CD4-positive, alpha-beta T cell treated with Interferon gamma for 1 hour (primary cell): ENCODE results near the gene CHD8.
"Not testable (repeated sequence)": the region's sequence is repeated elsewhere in the genome, so short reads cannot be mapped to it uniquely, and the experiment has no call there.

ENCODE experiments used
- DNase-seq: peaks from one replicate; pipeline ENCODE4 v3.0.0-alpha.2; 2020

The CHD8 gene

GRCh38 chr14:21431126-21431525 lies 24.8 kb downstream of the CHD8 start:
- no peak for DNase-seq

- DNase-seq: no peak
Measured at GRCh38 chr14:21428930-21429329, 27.0 kb downstream of the CHD8 start.

- no peak for DNase-seq
Measured at GRCh38 chr14:21426692-21427091, 29.2 kb downstream of the CHD8 start.

- DNase-seq: no peak
Measured at GRCh38 chr14:21419528-21419927, 36.4 kb downstream of the CHD8 start.

- no peak for DNase-seq
Measured at GRCh38 chr14:21415329-21415728, 40.6 kb downstream of the CHD8 start.

GRCh38 chr14:21414137-21414631 lies 41.7 kb downstream of the CHD8 start:
- DNase-seq: no peak

GRCh38 chr14:21408147-21408546 lies 47.8 kb downstream of the CHD8 start:
- no peak for DNase-seq

- DNase-seq: no peak
Measured at GRCh38 chr14:21406213-21406612, 49.7 kb downstream of the CHD8 start.

- no peak for DNase-seq
Measured at GRCh38 chr14:21405097-21405496, 50.8 kb downstream of the CHD8 start.

GRCh38 chr14:21399311-21399870 lies 56.5 kb downstream of the CHD8 start:
- no peak for DNase-seq

GRCh38 chr14:21398901-21399300 lies 57.0 kb downstream of the CHD8 start:
- no peak for DNase-seq

GRCh38 chr14:21395450-21395849 lies 60.5 kb downstream of the CHD8 start:
- DNase-seq: no peak

GRCh38 chr14:21385188-21385904 lies 70.6 kb downstream of the CHD8 start:
- peak; percentile 4 for DNase-seq

- DNase-seq: peak; percentile 14
Measured at GRCh38 chr14:21384494-21384851, 71.5 kb downstream of the CHD8 start.

GRCh38 chr14:21383848-21384493 lies 72.0 kb downstream of the CHD8 start, which contains the start of gene SUPT16H:
Gene SUPT16H (minus strand): TSS chr14:21384019. CDS start chr14:21383927, 92 bp downstream.
- peak; percentile 91 for DNase-seq

- DNase-seq: peak; percentile 22
Measured at GRCh38 chr14:21382886-21383847, 72.8 kb downstream of the CHD8 start.

- DNase-seq: no peak
Measured at GRCh38 chr14:21382095-21382494, 73.8 kb downstream of the CHD8 start.

- no peak for DNase-seq
Measured at GRCh38 chr14:21379338-21379737, 76.6 kb downstream of the CHD8 start.

- no peak for DNase-seq
Measured at GRCh38 chr14:21373980-21374379, 81.9 kb downstream of the CHD8 start.

- not testable (repeated sequence) for DNase-seq
Measured at GRCh38 chr14:21372814-21373213, 83.1 kb downstream of the CHD8 start.

- no peak for DNase-seq
Measured at GRCh38 chr14:21369949-21370679, 85.8 kb downstream of the CHD8 start.

GRCh38 chr14:21367582-21368144 lies 88.3 kb downstream of the CHD8 start:
- DNase-seq: no peak
